ENCODE measurements around the gene TRMT2A.

The TRMT2A gene

DNA sequence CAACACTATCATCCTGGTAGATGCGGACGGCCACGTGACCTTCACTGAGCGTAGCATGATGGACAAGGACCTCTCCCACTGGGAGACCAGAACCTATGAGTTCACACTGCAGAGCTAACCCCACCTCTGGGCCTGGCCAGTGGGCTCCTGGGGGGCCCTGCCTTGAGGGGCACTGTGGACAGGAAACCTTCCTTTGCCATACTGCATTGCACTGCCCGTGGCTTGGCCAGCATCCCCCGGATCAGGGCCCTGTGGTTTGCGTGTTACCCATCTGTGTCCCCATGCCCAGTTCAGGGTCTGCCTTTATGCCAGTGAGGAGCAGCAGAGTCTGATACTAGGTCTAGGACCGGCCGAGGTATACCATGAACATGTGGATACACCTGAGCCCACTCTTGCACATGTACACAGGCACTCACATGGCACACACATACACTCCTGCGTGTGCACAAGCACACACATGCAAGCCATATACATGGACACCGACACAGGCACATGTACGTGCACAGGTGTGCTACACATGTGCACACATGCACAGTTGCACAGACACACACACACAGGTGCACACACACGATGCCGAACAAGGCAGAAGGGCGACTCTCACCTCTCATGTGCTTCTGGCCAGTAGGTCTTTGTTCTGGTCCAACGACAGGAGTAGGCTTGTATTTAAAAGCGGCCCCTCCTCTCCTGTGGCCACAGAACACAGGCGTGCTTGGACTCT lies 52.3 kb downstream of the TRMT2A start:
- TF ChIP-seq FOXM1 (IDR thresholded peaks at IDR 0.05; ENCODE audit: borderline replicate concordance, low read depth) (no peak), CEBPB (IDR thresholded peaks at IDR 0.05) (no peak), YY1 (IDR thresholded peaks at IDR 0.05; ENCODE audit: low read depth) (no peak), CREB1 (IDR thresholded peaks at IDR 0.05; ENCODE audit: low read depth) (no peak), NFIC (IDR thresholded peaks at IDR 0.05) (no peak), TAF1 (IDR thresholded peaks at IDR 0.05; ENCODE audit: low read depth) (no peak), TCF12 (IDR thresholded peaks at IDR 0.05; ENCODE audit: low read depth) (no peak), TEAD4 (IDR thresholded peaks at IDR 0.05) (no peak), ZBTB7A (IDR thresholded peaks at IDR 0.05; ENCODE audit: low read depth) (no peak), EP300 (IDR thresholded peaks at IDR 0.05; ENCODE audit: borderline replicate concordance) (no peak), RAD21 (IDR thresholded peaks at IDR 0.05; ENCODE audit: low read depth) (no peak)
- TF ChIP-seq, protein P1, sequence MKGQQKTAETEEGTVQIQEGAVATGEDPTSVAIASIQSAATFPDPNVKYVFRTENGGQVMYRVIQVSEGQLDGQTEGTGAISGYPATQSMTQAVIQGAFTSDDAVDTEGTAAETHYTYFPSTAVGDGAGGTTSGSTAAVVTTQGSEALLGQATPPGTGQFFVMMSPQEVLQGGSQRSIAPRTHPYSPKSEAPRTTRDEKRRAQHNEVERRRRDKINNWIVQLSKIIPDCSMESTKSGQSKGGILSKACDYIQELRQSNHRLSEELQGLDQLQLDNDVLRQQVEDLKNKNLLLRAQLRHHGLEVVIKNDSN (IDR thresholded peaks at IDR 0.05): no peak
- TF ChIP-seq, protein P2, sequence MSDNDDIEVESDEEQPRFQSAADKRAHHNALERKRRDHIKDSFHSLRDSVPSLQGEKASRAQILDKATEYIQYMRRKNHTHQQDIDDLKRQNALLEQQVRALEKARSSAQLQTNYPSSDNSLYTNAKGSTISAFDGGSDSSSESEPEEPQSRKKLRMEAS (IDR thresholded peaks at IDR 0.05): no peak
- TF ChIP-seq, protein P3, sequence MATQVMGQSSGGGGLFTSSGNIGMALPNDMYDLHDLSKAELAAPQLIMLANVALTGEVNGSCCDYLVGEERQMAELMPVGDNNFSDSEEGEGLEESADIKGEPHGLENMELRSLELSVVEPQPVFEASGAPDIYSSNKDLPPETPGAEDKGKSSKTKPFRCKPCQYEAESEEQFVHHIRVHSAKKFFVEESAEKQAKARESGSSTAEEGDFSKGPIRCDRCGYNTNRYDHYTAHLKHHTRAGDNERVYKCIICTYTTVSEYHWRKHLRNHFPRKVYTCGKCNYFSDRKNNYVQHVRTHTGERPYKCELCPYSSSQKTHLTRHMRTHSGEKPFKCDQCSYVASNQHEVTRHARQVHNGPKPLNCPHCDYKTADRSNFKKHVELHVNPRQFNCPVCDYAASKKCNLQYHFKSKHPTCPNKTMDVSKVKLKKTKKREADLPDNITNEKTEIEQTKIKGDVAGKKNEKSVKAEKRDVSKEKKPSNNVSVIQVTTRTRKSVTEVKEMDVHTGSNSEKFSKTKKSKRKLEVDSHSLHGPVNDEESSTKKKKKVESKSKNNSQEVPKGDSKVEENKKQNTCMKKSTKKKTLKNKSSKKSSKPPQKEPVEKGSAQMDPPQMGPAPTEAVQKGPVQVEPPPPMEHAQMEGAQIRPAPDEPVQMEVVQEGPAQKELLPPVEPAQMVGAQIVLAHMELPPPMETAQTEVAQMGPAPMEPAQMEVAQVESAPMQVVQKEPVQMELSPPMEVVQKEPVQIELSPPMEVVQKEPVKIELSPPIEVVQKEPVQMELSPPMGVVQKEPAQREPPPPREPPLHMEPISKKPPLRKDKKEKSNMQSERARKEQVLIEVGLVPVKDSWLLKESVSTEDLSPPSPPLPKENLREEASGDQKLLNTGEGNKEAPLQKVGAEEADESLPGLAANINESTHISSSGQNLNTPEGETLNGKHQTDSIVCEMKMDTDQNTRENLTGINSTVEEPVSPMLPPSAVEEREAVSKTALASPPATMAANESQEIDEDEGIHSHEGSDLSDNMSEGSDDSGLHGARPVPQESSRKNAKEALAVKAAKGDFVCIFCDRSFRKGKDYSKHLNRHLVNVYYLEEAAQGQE (IDR thresholded peaks at IDR 0.05; ENCODE audit: low read depth): no peak

DNA sequence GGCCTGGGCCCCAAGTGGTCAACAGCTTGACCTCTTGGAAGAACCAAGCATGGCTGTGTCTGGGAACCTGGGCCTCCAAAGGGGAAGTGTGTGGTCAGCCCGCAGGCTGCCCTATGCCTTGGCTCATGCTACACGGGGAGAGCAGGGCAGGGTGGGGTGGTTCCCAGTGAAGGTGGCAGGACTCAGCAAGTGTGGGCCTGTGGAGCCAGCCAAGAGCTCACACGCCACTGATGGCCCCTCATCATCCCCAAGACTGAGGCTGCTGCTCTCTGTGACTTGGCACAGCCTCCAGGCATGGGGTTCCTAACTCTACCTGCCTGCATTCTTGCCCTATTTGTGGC lies 52.9 kb downstream of the TRMT2A start:
- no peak for TF ChIP-seq CEBPB (IDR thresholded peaks at IDR 0.05)
- no peak for TF ChIP-seq EP300 (IDR thresholded peaks at IDR 0.05; ENCODE audit: borderline replicate concordance)
- TF ChIP-seq, protein P3 (IDR thresholded peaks at IDR 0.05; ENCODE audit: low read depth): no peak
- TF ChIP-seq, protein P2 (IDR thresholded peaks at IDR 0.05): no peak
- no peak for TF ChIP-seq FOXM1 (IDR thresholded peaks at IDR 0.05; ENCODE audit: borderline replicate concordance, low read depth)
- no peak for TF ChIP-seq TEAD4 (IDR thresholded peaks at IDR 0.05)
- TF ChIP-seq, protein P1 (IDR thresholded peaks at IDR 0.05): no peak
- TF ChIP-seq CREB1 (IDR thresholded peaks at IDR 0.05; ENCODE audit: low read depth): no peak
- TF ChIP-seq YY1 (IDR thresholded peaks at IDR 0.05; ENCODE audit: low read depth): no peak
- TF ChIP-seq ZBTB7A (IDR thresholded peaks at IDR 0.05; ENCODE audit: low read depth): no peak
- no peak for TF ChIP-seq RAD21 (IDR thresholded peaks at IDR 0.05; ENCODE audit: low read depth)
- TF ChIP-seq TAF1 (IDR thresholded peaks at IDR 0.05; ENCODE audit: low read depth): no peak
- TF ChIP-seq EGR1 (IDR thresholded peaks at IDR 0.05): no peak

DNA sequence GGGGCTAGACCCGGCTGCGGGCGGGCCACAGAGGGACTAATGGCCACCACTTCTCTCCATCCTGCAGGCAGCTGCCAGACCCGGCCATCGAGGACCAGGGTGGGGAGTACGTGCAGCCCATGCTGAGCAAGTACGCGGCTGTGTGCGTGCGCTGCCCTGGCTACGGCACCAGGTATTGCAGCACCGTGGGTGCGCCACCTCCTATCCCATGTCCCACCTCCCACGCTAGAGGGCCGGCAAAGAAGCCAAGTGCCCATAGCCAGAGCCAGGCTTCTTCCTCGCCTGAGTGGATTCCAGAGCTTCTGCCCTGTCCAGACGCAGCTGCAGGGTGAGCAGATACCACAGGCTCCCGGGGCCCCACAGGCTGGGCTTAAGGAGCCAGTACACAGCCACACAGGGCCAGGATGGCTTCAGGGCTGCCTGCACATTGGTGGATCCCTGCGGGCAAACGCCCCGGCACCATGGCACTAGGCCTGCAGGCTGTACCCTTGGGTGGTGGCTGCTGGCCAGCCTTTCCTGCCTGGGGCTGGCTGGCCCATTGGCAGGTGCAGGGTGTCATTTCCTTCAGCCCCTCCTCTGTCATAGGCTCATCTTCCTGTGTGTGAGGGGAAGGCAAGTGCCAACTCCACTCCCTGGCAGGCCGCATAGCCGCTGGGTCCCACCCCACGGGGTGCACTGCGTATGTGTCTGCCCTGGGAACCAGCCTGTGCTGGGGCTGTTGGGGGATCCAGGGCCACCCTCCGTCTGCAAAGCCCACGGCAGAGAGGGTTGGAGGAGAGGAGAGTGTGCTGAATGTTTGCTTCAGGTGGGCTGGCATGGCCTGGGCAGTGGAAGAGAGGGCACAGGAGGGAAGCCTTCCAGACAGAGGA lies 53.5 kb downstream of the TRMT2A start:
- TF ChIP-seq EP300 (IDR thresholded peaks at IDR 0.05; ENCODE audit: borderline replicate concordance) (no peak), TEAD4 (IDR thresholded peaks at IDR 0.05) (no peak), TAF1 (IDR thresholded peaks at IDR 0.05; ENCODE audit: low read depth) (no peak), CREB1 (IDR thresholded peaks at IDR 0.05; ENCODE audit: low read depth) (no peak), YY1 (IDR thresholded peaks at IDR 0.05; ENCODE audit: low read depth) (no peak)
- TF ChIP-seq, protein P1 (IDR thresholded peaks at IDR 0.05): no peak

DNA sequence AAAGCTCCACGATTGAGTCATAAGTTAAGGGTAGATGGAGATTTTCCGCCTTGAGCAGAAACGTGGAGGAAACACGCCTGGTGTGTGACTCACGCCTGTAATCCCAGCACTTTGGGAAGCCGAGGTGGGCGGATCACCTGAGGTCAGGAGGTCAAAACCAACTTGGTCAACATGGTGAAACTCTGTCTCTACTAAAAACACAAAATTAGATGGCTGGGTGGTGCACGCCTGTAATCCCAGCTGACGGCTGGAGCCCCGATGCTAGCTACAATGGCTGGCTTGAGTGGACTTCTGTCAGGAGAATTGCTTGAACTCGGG lies 54.3 kb downstream of the TRMT2A start:
- no peak for TF ChIP-seq ZBTB7A (IDR thresholded peaks at IDR 0.05; ENCODE audit: low read depth)
- no peak for TF ChIP-seq EGR1 (IDR thresholded peaks at IDR 0.05)
- no peak for TF ChIP-seq CEBPB (IDR thresholded peaks at IDR 0.05)
- TF ChIP-seq TAF1 (IDR thresholded peaks at IDR 0.05; ENCODE audit: low read depth): no peak
- no peak for TF ChIP-seq TEAD4 (IDR thresholded peaks at IDR 0.05)
- TF ChIP-seq, protein P3 (IDR thresholded peaks at IDR 0.05; ENCODE audit: low read depth): no peak
- TF ChIP-seq RAD21 (IDR thresholded peaks at IDR 0.05; ENCODE audit: low read depth): no peak
- TF ChIP-seq YY1 (IDR thresholded peaks at IDR 0.05; ENCODE audit: low read depth): no peak
- TF ChIP-seq, protein P1 (IDR thresholded peaks at IDR 0.05): no peak
- no peak for TF ChIP-seq NFIC (IDR thresholded peaks at IDR 0.05)
- TF ChIP-seq EP300 (IDR thresholded peaks at IDR 0.05; ENCODE audit: borderline replicate concordance): no peak

Data from Ishikawa (cell line).